Measurements from ENCODE around the gene BICDL2.

DNA sequence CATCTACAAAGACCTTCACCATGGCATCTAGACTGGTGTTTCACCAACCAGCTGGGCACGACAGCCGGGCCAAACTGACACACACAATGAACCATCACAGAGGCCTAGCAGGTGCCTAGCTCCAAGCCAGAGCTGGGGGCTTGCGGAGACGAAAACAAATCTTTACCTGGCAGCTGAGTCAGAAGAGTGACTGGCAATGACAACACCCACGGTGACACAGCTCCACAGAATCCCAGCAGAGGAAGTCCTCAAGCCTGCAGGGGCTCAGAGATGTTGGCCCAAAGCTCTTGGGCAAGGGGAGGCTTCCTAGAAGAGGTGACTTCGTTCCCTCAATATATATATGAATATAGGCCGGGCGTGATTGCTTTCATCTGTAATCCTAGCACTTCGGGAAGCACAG is 14.8 kb upstream of the BICDL2 start:
- TF ChIP-seq SIRT6 (IDR thresholded peaks at IDR 0.05; ENCODE audit: low read length) = no peak
- TF ChIP-seq ZNF274 (IDR thresholded peaks at IDR 0.05; ENCODE audit: borderline replicate concordance, extremely low read depth, low read length) = no peak
- no peak for TF ChIP-seq POLR2A (IDR thresholded peaks at IDR 0.05; ENCODE audit: control extremely low read depth in 1 of 2, low read depth in 2 of 2, low read length in 2 of 2)

All from H1 (cell line).